ENCODE results near the gene DENND6B.

DENND6B gene

GRCh38 chr22:50320116-50320515, 6.7 kb downstream of the DENND6B start:
- H3K4me1 ChIP-seq (ENCODE audit: control insufficient read depth, insufficient read depth, low read length, poor library complexity, severe bottlenecking): no peaks in the 10 kb centered on the region
- H3K27ac ChIP-seq (ENCODE audit: low read depth, low read length, severe bottlenecking): no peak overlapping the region
- no peak overlapping the region for H3K4me3 ChIP-seq (ENCODE audit: extremely low read depth, insufficient read depth, low read length, poor library complexity, severe bottlenecking)
- WGBS, 2 experiments (ENCODE audit: insufficient coverage in 2 of 2): 86 to 98% methylated on average over 8 of the region's 8 CpGs
- no peaks in the 10 kb centered on the region for H3K36me3 ChIP-seq (ENCODE audit: control insufficient read depth, insufficient read depth, low read length)
- no peaks in the 10 kb centered on the region for H3K9me3 ChIP-seq (ENCODE audit: control insufficient read depth, low read length)

GRCh38 chr22:50319503-50319951, 7.3 kb downstream of the DENND6B start:
- H3K36me3 ChIP-seq (ENCODE audit: control insufficient read depth, insufficient read depth, low read length): no peaks in the 10 kb centered on the region
- H3K4me1 ChIP-seq (ENCODE audit: control insufficient read depth, insufficient read depth, low read length, poor library complexity, severe bottlenecking): peaks cover 2% of the 10 kb centered on the region
- H3K27ac ChIP-seq (ENCODE audit: low read depth, low read length, severe bottlenecking): no peak overlapping the region
- H3K9me3 ChIP-seq (ENCODE audit: control insufficient read depth, low read length): no peaks in the 10 kb centered on the region
- no peak overlapping the region for H3K4me3 ChIP-seq (ENCODE audit: extremely low read depth, insufficient read depth, low read length, poor library complexity, severe bottlenecking)
- WGBS, 2 experiments (ENCODE audit: insufficient coverage in 2 of 2): 91 to 94% methylated on average over 12 of the region's 15 CpGs

GRCh38 chr22:50318698-50319411, 8.0 kb downstream of the DENND6B start:
- WGBS, 2 experiments (ENCODE audit: insufficient coverage in 2 of 2): 88 to 89% methylated on average over 16 to 21 of the region's 21 CpGs
- H3K4me3 ChIP-seq (ENCODE audit: extremely low read depth, insufficient read depth, low read length, poor library complexity, severe bottlenecking): no peak overlapping the region
- H3K9me3 ChIP-seq (ENCODE audit: control insufficient read depth, low read length): no peaks in the 10 kb centered on the region
- no peaks in the 10 kb centered on the region for H3K36me3 ChIP-seq (ENCODE audit: control insufficient read depth, insufficient read depth, low read length)
- H3K4me1 ChIP-seq (ENCODE audit: control insufficient read depth, insufficient read depth, low read length, poor library complexity, severe bottlenecking): peaks cover 6% of the 10 kb centered on the region
- H3K27ac ChIP-seq (ENCODE audit: low read depth, low read length, severe bottlenecking): no peak overlapping the region

- WGBS, 2 experiments (ENCODE audit: insufficient coverage in 2 of 2): 85 to 92% methylated on average over 5 to 6 of the region's 7 CpGs
- Histone ChIP-seq H3K4me3 (ENCODE audit: extremely low read depth, insufficient read depth, low read length, poor library complexity, severe bottlenecking) (no peak overlapping the region), H3K9me3 (ENCODE audit: control insufficient read depth, low read length) (no peaks in the 10 kb centered on the region), H3K27ac (ENCODE audit: low read depth, low read length, severe bottlenecking) (no peak overlapping the region), H3K4me1 (ENCODE audit: control insufficient read depth, insufficient read depth, low read length, poor library complexity, severe bottlenecking) (peaks cover 6% of the 10 kb centered on the region), H3K36me3 (ENCODE audit: control insufficient read depth, insufficient read depth, low read length) (no peaks in the 10 kb centered on the region)
Measured at GRCh38 chr22:50318356-50318697, 8.5 kb downstream of the DENND6B start.

- Histone ChIP-seq H3K4me1 (ENCODE audit: control insufficient read depth, insufficient read depth, low read length, poor library complexity, severe bottlenecking) (peaks cover 6% of the 10 kb centered on the region), H3K9me3 (ENCODE audit: control insufficient read depth, low read length) (no peaks in the 10 kb centered on the region), H3K4me3 (ENCODE audit: extremely low read depth, insufficient read depth, low read length, poor library complexity, severe bottlenecking) (no peak overlapping the region), H3K27ac (ENCODE audit: low read depth, low read length, severe bottlenecking) (no peak overlapping the region), H3K36me3 (ENCODE audit: control insufficient read depth, insufficient read depth, low read length) (no peaks in the 10 kb centered on the region)
- 83 to 98% methylated on average over 7 of the region's 7 CpGs for WGBS, 2 experiments (ENCODE audit: insufficient coverage in 2 of 2)
Measured at GRCh38 chr22:50317674-50318073, 9.1 kb downstream of the DENND6B start.

- Histone ChIP-seq H3K4me3 (ENCODE audit: extremely low read depth, insufficient read depth, low read length, poor library complexity, severe bottlenecking) (no peak overlapping the region), H3K27ac (ENCODE audit: low read depth, low read length, severe bottlenecking) (no peak overlapping the region), H3K9me3 (ENCODE audit: control insufficient read depth, low read length) (no peaks in the 10 kb centered on the region), H3K36me3 (ENCODE audit: control insufficient read depth, insufficient read depth, low read length) (no peaks in the 10 kb centered on the region), H3K4me1 (ENCODE audit: control insufficient read depth, insufficient read depth, low read length, poor library complexity, severe bottlenecking) (peaks cover 6% of the 10 kb centered on the region)
- WGBS, 2 experiments (ENCODE audit: insufficient coverage in 2 of 2): 91 to 93% methylated on average over 5 to 9 of the region's 9 CpGs
Measured at GRCh38 chr22:50317178-50317577, 9.6 kb downstream of the DENND6B start.

GRCh38 chr22:50316114-50317065, 10.4 kb downstream of the DENND6B start:
- H3K4me1 ChIP-seq (ENCODE audit: control insufficient read depth, insufficient read depth, low read length, poor library complexity, severe bottlenecking): peaks cover 6% of the 10 kb centered on the region
- no peak overlapping the region for H3K27ac ChIP-seq (ENCODE audit: low read depth, low read length, severe bottlenecking)
- no peak overlapping the region for H3K4me3 ChIP-seq (ENCODE audit: extremely low read depth, insufficient read depth, low read length, poor library complexity, severe bottlenecking)
- no peaks in the 10 kb centered on the region for H3K36me3 ChIP-seq (ENCODE audit: control insufficient read depth, insufficient read depth, low read length)
- H3K9me3 ChIP-seq (ENCODE audit: control insufficient read depth, low read length): no peaks in the 10 kb centered on the region
- 92 to 94% methylated on average over 25 to 28 of the region's 45 CpGs for WGBS, 2 experiments (ENCODE audit: insufficient coverage in 2 of 2)

- Histone ChIP-seq H3K4me3 (ENCODE audit: extremely low read depth, insufficient read depth, low read length, poor library complexity, severe bottlenecking) (no peak overlapping the region), H3K9me3 (ENCODE audit: control insufficient read depth, low read length) (no peaks in the 10 kb centered on the region), H3K36me3 (ENCODE audit: control insufficient read depth, insufficient read depth, low read length) (no peaks in the 10 kb centered on the region), H3K27ac (ENCODE audit: low read depth, low read length, severe bottlenecking) (no peak overlapping the region), H3K4me1 (ENCODE audit: control insufficient read depth, insufficient read depth, low read length, poor library complexity, severe bottlenecking) (peaks cover 6% of the 10 kb centered on the region)
- WGBS, 2 experiments (ENCODE audit: insufficient coverage in 2 of 2): 88 to 93% methylated on average over 11 to 15 of the region's 18 CpGs
Measured at GRCh38 chr22:50315289-50316113, 11.3 kb downstream of the DENND6B start.

- H3K4me3 ChIP-seq (ENCODE audit: extremely low read depth, insufficient read depth, low read length, poor library complexity, severe bottlenecking): no peak overlapping the region
- H3K4me1 ChIP-seq (ENCODE audit: control insufficient read depth, insufficient read depth, low read length, poor library complexity, severe bottlenecking): peaks cover 8% of the 10 kb centered on the region
- 70 to 75% methylated on average over 29 to 33 of the region's 33 CpGs for WGBS, 2 experiments (ENCODE audit: insufficient coverage in 2 of 2)
- H3K36me3 ChIP-seq (ENCODE audit: control insufficient read depth, insufficient read depth, low read length): no peaks in the 10 kb centered on the region
- H3K27ac ChIP-seq (ENCODE audit: low read depth, low read length, severe bottlenecking): no peak overlapping the region
- no peaks in the 10 kb centered on the region for H3K9me3 ChIP-seq (ENCODE audit: control insufficient read depth, low read length)
Measured at GRCh38 chr22:50314455-50315288, 12.1 kb downstream of the DENND6B start.

GRCh38 chr22:50314081-50314454, 12.7 kb downstream of the DENND6B start:
- Histone ChIP-seq H3K36me3 (ENCODE audit: control insufficient read depth, insufficient read depth, low read length) (no peaks in the 10 kb centered on the region), H3K27ac (ENCODE audit: low read depth, low read length, severe bottlenecking) (no peak overlapping the region), H3K4me3 (ENCODE audit: extremely low read depth, insufficient read depth, low read length, poor library complexity, severe bottlenecking) (no peak overlapping the region), H3K4me1 (ENCODE audit: control insufficient read depth, insufficient read depth, low read length, poor library complexity, severe bottlenecking) (peaks cover 9% of the 10 kb centered on the region), H3K9me3 (ENCODE audit: control insufficient read depth, low read length) (no peaks in the 10 kb centered on the region)
- 83 to 88% methylated on average over 11 to 12 of the region's 14 CpGs for WGBS, 2 experiments (ENCODE audit: insufficient coverage in 2 of 2)
